PFSK-1 (cell line): ENCODE results near the gene EFCAB11.

ENCODE experiments used
- FOXP2 ChIP-seq: optimal IDR thresholded peaks from 2 replicates; pipeline ENCODE3; 2011; ENCODE audit warnings: borderline replicate concordance, control low read depth, inconsistent platforms; ENCODE audit not compliant: insufficient read depth; ENCODE audit errors: extremely low read length, extremely low read depth
- POLR2AphosphoS5 ChIP-seq: IDR thresholded peaks from 2 replicates; pipeline ENCODE4 v1.6.1; 2012; ENCODE audit warnings: low read depth, mild to moderate bottlenecking, control low read depth, low read length, moderate library complexity
- SIN3A ChIP-seq: IDR thresholded peaks from 2 replicates; pipeline ENCODE4 v1.6.1; 2012; ENCODE audit warnings: mild to moderate bottlenecking, low read length, moderate library complexity, borderline replicate concordance; ENCODE audit not compliant: insufficient read depth
- TAF1 ChIP-seq: IDR thresholded peaks from 2 replicates; pipeline ENCODE4 v1.6.1; 2012; ENCODE audit warnings: low read length, control low read depth, borderline replicate concordance; ENCODE audit not compliant: insufficient read depth
- TF ChIP-seq, protein P1 (sequence below), 2 experiments: IDR thresholded peaks; 2 replicates each; pipeline versions ENCODE4 v1.6.1 to v1.8.0; 2011 to 2012; ENCODE audit warnings: low read depth in 2 of 2, low read length in 2 of 2, control low read depth in 1 of 2, inconsistent platforms in 1 of 2, mild to moderate bottlenecking in 1 of 2, moderate library complexity in 1 of 2; ENCODE audit not compliant: insufficient read depth in 1 of 2

Gene EFCAB11

GRCh38 chr14:89903340-89903952 lies 51.1 kb downstream of the EFCAB11 start:
- TF ChIP-seq, protein P1, sequence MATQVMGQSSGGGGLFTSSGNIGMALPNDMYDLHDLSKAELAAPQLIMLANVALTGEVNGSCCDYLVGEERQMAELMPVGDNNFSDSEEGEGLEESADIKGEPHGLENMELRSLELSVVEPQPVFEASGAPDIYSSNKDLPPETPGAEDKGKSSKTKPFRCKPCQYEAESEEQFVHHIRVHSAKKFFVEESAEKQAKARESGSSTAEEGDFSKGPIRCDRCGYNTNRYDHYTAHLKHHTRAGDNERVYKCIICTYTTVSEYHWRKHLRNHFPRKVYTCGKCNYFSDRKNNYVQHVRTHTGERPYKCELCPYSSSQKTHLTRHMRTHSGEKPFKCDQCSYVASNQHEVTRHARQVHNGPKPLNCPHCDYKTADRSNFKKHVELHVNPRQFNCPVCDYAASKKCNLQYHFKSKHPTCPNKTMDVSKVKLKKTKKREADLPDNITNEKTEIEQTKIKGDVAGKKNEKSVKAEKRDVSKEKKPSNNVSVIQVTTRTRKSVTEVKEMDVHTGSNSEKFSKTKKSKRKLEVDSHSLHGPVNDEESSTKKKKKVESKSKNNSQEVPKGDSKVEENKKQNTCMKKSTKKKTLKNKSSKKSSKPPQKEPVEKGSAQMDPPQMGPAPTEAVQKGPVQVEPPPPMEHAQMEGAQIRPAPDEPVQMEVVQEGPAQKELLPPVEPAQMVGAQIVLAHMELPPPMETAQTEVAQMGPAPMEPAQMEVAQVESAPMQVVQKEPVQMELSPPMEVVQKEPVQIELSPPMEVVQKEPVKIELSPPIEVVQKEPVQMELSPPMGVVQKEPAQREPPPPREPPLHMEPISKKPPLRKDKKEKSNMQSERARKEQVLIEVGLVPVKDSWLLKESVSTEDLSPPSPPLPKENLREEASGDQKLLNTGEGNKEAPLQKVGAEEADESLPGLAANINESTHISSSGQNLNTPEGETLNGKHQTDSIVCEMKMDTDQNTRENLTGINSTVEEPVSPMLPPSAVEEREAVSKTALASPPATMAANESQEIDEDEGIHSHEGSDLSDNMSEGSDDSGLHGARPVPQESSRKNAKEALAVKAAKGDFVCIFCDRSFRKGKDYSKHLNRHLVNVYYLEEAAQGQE (IDR thresholded peaks at IDR 0.05; ENCODE audit: insufficient read depth in 1 of 2, low read depth in 2 of 2, low read length in 2 of 2): no peak
- TF ChIP-seq FOXP2 (no peak), SIN3A (no peak), TAF1 (no peak), POLR2AphosphoS5 (no peak)

- TF ChIP-seq SIN3A (no peak), TAF1 (no peak)
Observed at GRCh38 chr14:89902881-89903280, 51.6 kb downstream of the EFCAB11 start.

GRCh38 chr14:89900802-89901201 lies 53.7 kb downstream of the EFCAB11 start:
- TF ChIP-seq SIN3A (no peak), TAF1 (no peak), POLR2AphosphoS5 (no peak), FOXP2 (no peak)
- TF ChIP-seq, protein P1 (IDR thresholded peaks at IDR 0.05; ENCODE audit: insufficient read depth in 1 of 2, low read depth in 2 of 2, low read length in 2 of 2): no peak

- no peak for TF ChIP-seq SIN3A
- TF ChIP-seq POLR2AphosphoS5: no peak
- no peak for TF ChIP-seq TAF1
- TF ChIP-seq, protein P1 (IDR thresholded peaks at IDR 0.05; ENCODE audit: insufficient read depth in 1 of 2, low read depth in 2 of 2, low read length in 2 of 2): no peak
- TF ChIP-seq FOXP2: no peak
Observed at GRCh38 chr14:89899917-89900663, 54.4 kb downstream of the EFCAB11 start.

GRCh38 chr14:89899291-89899690 lies 55.2 kb downstream of the EFCAB11 start:
- TF ChIP-seq POLR2AphosphoS5 (no peak), TAF1 (no peak), FOXP2 (no peak), SIN3A (no peak)
- TF ChIP-seq, protein P1 (IDR thresholded peaks at IDR 0.05; ENCODE audit: insufficient read depth in 1 of 2, low read depth in 2 of 2, low read length in 2 of 2): no peak
